HTERT RPE-1 (cell line): ENCODE measurements around the gene DKKL1.

Experiments used
- in situ Hi-C: fragments of 300-500 bp; cut with MboI; formaldehyde crosslinking; loops from 4 replicates; pipeline ENCODE4 v1.14.3; 2020; ENCODE audit warnings: low sequenced_read_pairs

The DKKL1 gene

GRCh38 chr19:49337267-49338022 lies 26.2 kb upstream of the DKKL1 start:
- in situ Hi-C loops, result no loop called here

- in situ Hi-C loops, result no loop called here
Observed at GRCh38 chr19:49338023-49338677, 25.5 kb upstream of the DKKL1 start.

- in situ Hi-C loops, result no loop called here
Observed at GRCh38 chr19:49338691-49339300, 24.9 kb upstream of the DKKL1 start.

DNA sequence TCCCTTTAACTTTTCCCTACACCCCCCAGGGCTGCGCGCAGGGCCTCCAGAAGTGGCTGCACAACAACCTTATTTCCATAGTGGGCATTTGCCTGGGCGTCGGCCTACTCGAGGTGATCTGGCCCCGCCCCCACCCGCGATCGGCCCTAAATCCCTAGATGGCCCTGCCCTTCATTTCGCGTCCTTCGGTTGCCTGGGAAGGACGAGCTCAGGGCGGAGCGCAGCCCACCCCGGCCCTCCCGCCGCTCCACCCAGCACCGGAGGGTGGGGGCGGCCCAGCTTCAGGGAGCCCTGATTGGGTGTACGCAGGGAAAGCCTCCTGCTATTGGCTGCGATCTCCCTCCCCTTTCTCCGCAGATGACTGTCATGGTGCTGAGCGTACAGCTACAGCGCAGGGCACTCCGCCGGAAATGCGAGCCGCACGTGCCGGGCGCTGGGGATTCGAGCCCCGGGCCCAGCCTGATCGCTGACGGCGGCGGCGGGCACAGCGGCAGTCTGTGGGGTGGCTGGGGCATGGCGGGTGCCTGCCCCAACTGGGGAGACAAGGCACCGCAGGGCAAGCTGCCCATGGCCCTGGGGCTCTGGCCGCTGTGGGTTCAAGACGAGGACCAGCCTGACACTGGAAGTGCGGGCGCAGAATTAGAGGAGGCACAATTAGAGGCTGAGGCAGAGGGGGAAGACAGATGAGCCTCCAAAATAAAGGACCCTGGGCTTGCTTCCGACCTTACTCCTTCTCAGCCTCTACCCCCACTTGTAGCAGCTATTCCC lies 24.2 kb upstream of the DKKL1 start:
- in situ Hi-C loops, result no loop called here

- in situ Hi-C loops, result no loop called here
Observed at GRCh38 chr19:49340069-49340864, 23.4 kb upstream of the DKKL1 start.

DNA sequence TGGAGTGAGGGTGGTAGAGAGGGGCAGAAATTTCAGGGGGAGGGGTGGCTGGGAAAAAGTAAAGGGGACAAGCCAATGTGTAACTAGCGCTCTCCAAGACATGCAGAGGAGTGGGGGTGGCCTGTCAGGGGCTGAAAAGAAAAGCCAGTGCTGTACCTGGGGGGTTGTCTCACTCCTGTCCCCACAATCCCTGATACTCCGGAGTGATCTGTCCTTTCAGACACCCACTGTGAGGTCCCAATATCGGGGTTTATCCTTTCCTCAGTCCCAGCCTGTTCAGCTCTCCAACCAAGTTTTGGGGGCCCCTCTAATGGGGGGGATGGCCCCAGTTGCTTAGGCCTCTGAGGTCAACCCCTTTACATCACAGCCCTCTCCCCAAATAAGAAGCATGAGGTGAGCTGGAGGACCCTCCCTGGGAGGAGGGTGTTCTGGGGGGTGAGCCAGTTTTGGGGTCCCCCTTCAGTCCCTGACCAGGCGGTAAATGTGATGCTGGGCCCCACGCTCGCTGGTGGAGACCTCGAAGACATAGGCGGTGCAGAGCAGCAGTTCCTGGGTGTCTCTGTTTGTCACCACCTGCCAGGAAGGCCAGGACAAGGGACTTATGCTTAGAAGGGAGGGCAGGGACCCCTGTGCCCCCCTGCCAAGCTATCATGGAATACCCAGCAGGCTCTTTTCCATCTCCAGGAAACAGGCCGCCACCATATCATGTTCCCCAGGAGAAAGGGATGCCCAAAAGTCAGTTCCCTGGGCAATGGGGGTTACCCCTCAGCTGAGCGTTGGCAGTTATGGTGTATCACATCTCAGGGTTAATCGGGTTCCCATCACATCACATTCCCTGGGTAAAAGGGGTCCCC lies 22.6 kb upstream of the DKKL1 start:
- in situ Hi-C loops, result no loop called here

- in situ Hi-C loops, result no loop called here
Observed at GRCh38 chr19:49342291-49342721, 21.4 kb upstream of the DKKL1 start.

DNA sequence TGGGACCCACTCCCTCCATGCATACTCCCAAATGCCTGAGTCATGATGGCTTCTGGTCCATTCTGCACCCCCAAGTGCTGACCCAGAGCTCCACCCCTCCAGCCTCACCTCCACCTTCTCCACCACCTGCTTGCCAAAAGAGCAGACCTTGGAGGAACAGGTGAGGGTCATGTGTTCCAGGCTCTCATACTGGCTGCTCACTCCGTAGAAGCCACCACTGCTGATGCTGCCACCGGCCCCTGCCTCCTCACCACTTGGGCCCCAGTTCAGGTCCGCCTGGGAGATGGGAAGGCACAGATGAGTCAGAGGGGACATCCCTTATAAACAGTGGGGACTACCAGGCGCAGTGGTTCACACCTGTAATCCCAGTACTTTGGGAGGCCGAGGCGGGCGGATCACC lies 20.6 kb upstream of the DKKL1 start:
- in situ Hi-C loops, result no loop called here

- in situ Hi-C loops, result no loop called here
Observed at GRCh38 chr19:49344505-49345423, 18.9 kb upstream of the DKKL1 start.

DNA sequence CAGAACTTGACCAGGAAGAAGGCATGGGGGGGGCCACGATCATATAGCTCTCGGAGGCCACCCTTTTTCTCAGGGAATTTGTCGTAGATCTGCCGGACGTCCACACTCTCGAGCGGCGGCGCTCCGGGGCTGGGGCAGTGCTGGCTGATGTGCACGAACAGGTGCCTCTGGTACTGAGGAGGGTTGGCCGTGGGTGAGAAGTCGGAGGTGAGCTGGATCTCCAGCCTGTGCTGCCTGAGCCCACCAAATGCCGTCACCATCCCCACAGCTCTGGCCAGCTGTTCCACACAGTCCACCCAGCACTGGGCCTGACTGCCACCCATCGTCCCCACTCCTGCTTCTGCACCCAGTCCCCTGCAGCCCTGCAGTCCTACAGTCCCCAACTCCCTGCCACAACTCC lies 16.5 kb upstream of the DKKL1 start:
- in situ Hi-C loops, result no loop called here

DNA sequence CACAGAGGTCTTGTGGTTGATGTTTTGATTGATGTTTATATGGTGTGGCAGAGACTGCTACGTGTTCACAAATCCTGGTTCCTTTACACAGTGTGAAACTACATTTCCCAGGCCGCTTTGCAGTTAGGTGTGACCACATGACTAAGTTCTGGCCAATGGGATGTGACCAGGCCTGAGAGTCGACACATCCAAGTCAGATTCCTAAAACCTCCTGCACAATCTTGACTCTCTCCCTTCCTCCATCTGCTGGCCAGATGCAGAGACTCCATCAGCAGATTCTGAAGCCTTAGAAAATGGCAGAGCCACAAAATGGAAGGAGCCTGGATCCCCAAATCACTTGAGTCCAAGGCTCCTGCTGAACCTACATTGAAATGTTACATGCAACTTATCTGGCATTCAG lies 15.8 kb upstream of the DKKL1 start:
- in situ Hi-C loops, result no loop called here

- in situ Hi-C loops, result no loop called here
Observed at GRCh38 chr19:49348305-49349189, 15.1 kb upstream of the DKKL1 start.

DNA sequence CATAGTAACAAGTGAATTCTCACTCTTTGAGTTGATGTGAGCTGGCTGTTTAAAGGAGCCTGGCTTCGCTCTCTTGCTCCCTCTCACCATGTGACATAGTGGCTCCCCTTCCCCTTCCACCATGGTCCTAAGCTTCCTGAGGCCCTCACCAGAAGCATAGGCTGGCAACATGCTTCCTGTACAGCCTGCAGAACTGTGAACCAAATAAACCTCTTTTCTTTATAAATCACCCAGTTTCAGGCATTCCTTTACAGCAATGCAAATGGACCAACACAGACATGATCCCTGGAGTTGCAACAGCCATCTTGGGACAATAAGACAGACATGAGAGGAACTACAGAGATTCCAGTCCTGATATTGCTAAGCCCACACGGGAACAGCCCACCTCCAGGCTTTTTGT lies 14.1 kb upstream of the DKKL1 start:
- in situ Hi-C loops, result no loop called here

GRCh38 chr19:49355909-49356353 lies 7.7 kb upstream of the DKKL1 start:
- in situ Hi-C loops, result no loop called here

DNA sequence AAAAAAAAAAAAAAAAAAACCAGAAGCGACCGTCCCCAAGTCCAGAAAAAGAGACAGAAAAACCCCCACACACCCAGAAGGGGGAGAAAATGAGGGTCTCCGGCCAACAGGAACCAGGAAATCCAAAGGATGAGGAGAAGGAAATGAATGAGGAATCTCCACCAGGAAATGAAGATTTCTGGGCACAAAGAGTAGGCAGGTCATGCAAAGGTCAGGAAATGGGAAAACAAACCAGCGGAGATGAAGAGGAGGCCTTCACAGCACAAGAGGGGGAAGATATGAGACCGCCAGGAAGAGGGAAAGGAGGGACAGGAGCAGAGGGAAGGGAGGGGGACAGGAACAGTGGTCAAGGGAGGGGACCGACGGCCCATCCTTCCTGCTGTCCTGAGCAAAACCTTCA lies 7.3 kb upstream of the DKKL1 start:
- in situ Hi-C loops, result no loop called here

DNA sequence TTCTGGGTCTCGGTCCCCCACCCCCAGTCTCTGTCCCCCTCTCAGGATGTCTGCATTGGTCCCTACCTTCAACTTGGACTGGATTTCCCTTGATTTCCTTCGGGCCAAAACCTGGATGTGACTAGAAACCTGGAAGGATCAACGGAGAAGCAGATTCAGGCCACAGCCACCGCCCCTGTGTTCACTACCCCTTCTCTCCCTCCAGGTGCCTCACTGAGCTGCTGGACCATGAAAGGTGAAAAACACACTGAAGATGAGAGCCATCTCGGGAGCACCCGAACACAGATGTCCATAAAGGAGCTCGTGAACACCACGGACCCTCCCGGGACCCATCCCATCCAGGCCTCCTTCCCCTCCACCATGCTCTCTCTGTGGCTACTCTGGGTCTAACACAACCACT lies 6.5 kb upstream of the DKKL1 start:
- in situ Hi-C loops, result no loop called here
